NB4 (cell line): Measurements from ENCODE around the gene COPS8.

ENCODE experiments used
- DNase-seq: peaks from one replicate; pipeline ENCODE4 v3.0.0; 2010; ENCODE audit warnings: low read depth
- H3K4me3 ChIP-seq: one replicate; pipeline ENCODE4 v1.5.1; 2011; ENCODE audit warnings: mild to moderate bottlenecking, low read depth, low read length, moderate library complexity
- CTCF ChIP-seq: IDR thresholded peaks from one replicate; pipeline ENCODE4 v1.5.1; 2012; ENCODE audit warnings: low read depth, low read length
- MAX ChIP-seq: IDR thresholded peaks from 2 replicates; pipeline ENCODE4 v1.6.1; 2011; ENCODE audit warnings: low read depth, low read length
- MYC ChIP-seq: IDR thresholded peaks from 2 replicates; pipeline ENCODE4 v1.6.1; 2011; ENCODE audit warnings: low read depth, low read length
- POLR2A ChIP-seq: IDR thresholded peaks from 2 replicates; pipeline ENCODE4 v1.6.1; 2011; ENCODE audit warnings: mild to moderate bottlenecking; ENCODE audit not compliant: insufficient read length; ENCODE audit errors: extremely low read depth

The COPS8 gene

GRCh38 chr2:237148624-237149023, 62.9 kb downstream of the COPS8 start:
- TF ChIP-seq MYC = no peak
- no peak overlapping the region for H3K4me3 ChIP-seq
- no peak for DNase-seq

GRCh38 chr2:237149425-237149824, 63.7 kb downstream of the COPS8 start:
- TF ChIP-seq CTCF = no peak
- no peak for TF ChIP-seq MAX
- TF ChIP-seq MYC = no peak
- TF ChIP-seq POLR2A = no peak
- no peak overlapping the region for H3K4me3 ChIP-seq
- no peak for DNase-seq
